Pons (tissue), 1 donor: Measurements from ENCODE around the gene MAP3K14.
"Not testable (repeated sequence)": the region's sequence is repeated elsewhere in the genome, so short reads cannot be mapped to it uniquely, and the experiment has no call there.

Experiments
- DNase-seq: peaks from one replicate; pipeline ENCODE4 v3.0.0-alpha.2; 2016; ENCODE audit warnings: low spot score

MAP3K14 gene

DNA sequence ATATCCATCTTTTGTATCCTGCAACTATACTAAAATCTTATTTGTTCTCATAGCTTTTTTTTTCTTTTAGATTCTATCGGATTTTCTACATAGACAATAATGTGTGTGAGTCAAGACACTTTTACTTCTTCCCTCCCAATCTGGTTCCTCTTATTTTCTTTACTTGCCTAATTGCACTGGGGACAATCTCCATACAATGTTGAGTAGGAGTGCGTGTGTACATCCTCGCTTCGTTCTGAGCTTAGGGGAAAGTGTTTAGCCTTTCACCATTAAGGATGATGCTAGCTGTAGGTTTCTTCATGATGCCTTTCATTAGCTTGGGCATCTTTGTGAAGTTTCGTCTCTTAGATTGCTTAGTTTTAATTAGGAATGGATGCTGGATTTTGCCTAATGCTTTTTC, 57.8 kb downstream of the MAP3K14 start:
- DNase-seq, result no peak

DNA sequence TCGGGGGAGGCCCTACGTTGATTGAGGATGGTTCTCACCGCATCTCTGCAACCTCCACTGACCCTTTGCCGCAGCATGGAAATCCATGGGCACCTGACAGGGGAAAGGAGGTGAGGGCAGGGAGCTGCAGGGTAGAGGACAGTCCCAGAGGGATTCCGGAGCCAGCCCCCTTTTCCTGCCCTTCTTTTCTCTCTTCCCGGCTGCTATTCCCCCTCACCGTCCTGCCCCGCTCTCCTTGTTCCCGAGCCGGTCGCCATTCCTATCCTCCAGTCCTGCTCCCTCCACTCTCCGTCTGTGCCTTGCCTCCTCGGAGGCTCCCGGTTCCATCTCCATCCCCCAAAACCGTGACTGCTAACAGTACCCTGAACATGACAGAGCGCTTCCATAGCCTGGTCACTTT, 59.7 kb downstream of the MAP3K14 start:
- DNase-seq, result no peak

DNA sequence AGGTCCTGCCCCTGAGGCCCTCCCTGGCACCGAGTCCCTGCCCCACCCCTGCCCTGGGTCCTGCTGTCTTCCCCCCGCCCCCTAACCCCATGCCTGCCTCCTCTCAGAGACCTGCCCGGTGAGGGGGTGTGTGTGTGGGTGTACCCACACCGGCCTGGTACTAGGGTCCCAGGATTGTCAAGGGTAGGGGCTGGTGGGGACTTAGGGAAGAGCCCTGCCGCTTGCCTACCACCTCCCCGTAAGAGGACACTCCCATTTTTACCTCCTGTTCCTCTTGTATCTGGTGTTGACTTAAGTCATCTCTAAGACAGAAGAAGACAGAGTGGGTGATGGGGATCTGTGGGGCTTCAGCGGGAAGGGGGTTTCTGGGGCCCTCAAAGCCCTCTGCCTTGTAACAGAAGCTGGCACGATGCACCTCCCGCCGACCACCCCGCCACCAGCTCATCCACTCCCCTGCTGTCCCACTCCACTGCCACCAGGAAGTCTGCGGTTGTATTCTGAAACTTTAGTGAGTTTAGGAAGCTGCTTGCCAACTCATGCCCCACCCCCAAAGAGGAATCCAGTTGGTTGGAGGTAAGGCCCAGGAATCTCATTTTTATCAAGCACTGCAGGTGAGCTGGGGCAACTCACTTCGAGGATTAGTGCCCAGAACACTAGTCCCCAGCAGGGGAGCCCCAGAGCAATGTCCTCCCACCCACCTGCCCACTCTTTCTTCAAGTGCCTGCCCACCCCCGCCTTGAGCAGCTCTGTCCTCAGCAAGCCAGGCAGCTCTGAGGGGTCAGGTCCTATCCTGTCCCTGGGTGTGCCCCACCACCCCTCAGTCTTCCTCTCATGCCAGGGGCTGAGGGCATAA, 60.5 kb downstream of the MAP3K14 start:
- no peak for DNase-seq

DNA sequence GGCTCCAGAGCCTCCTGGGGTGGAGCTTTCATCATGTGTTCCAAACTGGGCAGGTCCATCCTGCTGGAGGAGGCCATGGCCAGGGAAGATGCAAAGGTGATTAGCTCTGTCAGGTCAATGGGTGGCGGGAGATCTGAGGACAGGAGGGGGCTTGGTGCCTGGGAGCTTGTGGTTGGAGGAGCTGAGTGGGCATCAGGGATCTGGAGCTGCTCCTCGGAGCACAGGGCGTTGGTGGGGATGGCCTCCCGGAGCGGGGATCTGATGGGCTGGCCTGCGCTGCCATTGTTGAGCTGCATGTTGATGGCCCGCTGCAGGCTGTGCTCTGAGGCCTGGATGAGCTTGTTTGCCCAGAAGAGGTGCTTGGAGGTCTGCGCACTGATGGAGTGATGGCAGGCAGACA, 61.5 kb downstream of the MAP3K14 start:
- no peak for DNase-seq

DNA sequence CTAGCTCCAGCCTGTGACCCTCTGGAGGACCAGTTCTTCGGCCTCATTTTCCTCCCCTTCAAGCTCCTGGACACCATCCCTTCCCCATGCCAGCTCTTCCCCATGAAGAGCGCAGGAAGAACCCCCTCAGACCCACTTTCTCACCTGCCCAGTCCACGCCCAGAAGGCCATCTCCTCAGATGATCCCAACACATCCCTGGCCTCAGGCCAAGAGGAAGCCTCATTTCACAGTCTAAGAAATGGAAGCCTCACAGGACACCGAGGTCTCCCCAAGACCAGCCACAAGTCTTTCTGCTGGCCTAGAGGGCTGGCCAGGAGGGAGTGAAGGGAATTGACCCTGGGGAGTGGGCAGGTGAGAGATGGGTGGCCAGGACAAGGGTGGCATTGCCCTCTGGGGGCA, 62.9 kb downstream of the MAP3K14 start:
- no peak for DNase-seq

DNA sequence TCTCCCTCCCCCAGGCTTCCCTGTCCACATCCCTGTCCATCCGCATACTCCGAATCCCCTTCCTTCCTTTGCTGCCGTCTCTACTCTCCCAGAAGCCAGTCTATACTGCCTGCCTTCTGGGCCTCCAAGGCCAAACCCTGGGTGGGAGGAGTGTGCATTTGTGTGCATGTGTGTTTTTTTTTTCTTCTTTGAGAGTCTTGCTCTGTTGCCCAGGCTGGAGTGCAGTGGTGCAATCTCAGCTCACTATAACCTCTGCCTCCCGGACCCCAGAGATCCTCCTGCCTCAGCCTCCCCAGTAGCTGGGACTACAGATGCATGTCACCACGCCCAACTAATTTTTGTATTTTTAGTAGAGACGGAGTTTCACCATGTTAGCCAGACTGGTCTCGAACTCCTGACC, 63.6 kb downstream of the MAP3K14 start:
- DNase-seq, result not testable (repeated sequence)

DNA sequence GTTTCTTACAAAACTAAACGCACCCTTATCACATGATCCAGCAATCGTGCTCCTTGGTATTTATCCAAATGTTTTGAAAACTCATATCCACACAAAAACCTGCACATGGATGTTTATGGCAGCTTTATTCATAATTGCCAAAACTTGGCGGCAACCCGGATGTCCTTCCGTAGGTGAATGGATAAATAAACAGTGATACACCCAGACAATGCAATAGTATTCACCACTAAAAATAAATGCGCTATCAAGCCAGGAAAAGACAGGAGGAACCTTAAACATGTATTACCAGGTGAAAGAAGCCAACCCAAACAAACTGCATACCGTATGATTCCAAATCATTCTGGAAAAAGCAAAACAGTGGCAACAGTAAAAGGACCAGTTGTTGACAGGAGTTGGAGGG, 64.9 kb downstream of the MAP3K14 start:
- DNase-seq, result no peak

DNA sequence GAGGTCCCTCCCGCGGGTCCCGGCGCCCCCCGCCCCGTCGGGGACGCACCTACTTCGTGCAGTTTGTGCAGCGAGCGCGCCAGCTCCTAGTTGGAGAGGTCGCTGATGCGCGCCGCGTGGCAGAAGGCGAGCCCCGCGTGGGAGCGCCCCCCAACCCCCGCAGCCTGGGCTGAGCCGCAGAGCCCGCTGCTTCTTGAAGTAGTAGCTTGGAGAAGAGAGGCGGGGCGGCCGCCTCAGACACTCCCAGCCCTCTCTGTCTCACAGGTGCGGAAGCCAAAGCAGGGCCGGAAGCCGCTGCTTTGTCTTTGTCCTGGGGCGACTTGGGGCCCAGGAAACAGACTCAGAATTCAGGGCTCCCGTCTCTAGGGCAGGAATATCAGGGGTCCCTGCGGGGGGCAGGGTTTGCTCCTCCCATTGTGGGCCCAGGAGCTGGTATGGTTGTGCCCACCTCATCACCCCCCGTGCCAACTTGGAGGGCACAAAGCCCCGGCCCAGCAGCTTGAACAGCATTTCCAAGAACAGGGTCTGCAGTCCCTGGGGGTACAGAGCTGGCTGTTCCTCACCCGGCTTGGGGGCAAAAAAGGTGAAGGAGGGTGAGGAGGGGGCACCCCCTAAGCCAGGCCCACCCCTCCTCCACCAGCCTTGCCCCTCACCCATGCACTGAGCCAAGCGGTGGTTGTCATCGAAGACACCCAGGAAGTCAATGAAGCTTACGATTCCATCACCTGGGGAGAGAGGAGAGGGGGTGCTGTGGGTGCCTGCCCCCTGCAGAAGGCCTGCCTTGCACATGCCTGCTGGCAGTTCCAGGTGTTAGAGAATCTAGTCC, 68.5 kb downstream of the MAP3K14 start:
- DNase-seq, result no peak

DNA sequence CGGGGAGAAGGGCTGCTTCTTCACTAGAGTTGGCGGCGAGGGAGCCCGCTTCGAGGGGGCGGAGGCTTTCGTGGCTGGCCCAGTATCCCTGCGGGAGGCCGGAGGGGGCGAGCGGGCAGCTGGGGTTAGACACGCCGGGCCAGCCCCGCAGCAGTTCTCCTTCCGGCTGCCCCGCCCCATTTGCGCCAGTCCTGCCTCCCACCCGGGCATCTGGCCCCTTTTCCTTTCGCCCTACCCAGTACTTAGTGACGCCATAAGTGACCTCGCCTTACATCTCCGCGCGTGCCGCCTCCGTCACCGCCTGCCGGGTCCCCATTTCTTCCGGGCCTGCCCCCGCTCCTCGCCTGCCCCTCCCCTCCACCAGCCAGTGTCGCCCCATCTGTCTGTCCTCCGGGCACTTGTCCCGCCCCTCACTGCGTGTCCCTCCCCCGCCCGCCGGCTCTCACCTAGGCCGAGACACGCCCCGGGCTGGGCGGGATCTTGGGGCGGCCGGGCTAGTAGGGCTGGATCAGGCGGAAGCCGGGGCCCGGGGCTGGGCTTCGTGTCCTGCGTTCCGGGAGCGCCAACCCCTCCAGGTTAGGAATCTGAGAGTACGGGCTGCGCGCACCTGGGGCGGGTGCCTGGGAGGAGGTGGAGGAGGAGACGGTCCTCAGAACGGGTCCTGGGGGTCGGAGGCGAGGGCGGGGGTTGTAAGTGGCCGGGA, 69.2 kb downstream of the MAP3K14 start:
- no peak for DNase-seq

DNA sequence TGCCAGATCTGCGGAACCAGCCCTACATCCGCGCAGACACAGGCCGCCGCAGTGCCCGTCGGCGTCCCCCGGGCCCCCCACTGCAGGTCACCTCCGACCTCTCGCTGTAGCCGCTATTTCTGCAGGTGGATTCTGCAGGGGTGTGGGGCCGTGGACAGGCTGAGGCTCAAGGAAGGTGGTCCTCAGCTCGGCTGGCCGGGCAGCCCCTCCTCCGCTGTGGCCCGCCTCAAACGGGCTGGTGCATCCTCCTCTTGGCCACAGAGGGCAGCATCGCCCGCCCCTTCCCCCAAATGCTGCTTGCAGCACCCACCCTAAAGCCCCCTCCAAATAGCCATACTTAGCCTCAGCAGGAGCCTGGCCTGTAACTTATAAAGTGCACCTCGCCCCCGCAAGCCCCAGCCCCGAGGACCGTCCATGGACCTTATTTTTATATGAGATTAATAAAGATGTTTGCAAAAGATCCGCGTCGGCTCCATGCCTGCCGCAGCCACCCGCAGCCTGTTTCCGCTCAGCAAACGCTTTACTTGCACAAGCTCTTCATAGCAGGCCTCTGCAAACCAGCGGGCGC, 69.9 kb downstream of the MAP3K14 start:
- DNase-seq, result no peak

DNA sequence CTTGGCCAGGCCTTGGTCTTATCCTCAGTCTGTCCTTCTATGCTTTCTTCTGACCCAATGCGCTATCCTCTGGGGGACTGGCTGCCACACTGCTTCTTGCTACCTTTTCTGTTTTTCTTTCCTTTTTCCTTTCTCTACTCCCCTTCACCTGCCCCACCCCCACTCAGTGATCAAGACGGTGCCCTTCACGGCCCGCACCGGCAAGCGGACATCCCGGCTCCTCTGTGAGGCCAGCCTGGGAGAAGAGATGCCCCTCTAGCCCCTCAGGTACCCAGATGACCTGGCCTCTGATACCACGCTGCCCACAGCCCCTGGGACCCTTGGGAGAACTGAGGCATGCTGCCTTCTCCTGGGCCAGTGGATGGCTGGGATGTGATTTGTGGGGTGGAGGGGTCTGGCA, 70.5 kb downstream of the MAP3K14 start:
- DNase-seq, result no peak

DNA sequence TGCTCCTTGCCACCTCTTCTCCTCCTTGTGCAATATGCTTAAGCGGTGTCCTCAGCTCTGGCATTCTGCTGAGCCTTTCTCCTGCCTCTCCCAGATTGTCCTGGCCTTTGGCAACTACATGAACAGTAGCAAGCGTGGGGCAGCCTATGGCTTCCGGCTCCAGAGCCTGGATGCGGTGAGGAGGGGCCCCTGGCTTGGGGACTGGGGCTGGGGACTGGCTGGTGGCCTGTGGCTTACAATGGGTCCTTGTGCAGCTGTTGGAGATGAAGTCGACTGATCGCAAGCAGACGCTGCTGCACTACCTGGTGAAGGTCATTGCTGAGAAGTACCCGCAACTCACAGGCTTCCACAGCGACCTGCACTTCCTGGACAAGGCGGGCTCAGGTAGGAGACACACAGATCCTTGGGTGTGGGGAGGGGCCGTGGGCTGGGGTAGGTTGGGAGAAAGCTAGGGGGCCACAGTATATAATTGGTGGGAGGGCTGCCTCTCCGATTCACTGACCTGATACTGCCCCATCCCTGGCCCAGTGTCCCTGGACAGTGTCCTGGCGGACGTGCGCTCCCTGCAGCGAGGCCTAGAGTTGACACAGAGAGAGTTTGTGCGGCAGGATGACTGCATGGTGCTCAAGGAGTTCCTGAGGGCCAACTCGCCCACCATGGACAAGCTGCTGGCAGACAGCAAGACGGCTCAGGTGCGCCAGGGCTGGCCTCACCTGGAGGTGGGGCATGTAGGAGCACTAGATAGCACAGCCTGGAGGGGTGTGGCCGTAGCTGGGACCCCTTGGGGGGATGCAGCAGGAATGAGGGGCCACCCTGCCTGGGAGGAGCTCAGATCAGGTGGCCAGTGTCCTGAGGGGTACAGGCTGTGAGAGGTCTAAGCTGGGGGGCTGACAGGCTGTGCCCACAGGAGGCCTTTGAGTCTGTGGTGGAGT, 71.8 kb downstream of the MAP3K14 start:
- no peak for DNase-seq

DNA sequence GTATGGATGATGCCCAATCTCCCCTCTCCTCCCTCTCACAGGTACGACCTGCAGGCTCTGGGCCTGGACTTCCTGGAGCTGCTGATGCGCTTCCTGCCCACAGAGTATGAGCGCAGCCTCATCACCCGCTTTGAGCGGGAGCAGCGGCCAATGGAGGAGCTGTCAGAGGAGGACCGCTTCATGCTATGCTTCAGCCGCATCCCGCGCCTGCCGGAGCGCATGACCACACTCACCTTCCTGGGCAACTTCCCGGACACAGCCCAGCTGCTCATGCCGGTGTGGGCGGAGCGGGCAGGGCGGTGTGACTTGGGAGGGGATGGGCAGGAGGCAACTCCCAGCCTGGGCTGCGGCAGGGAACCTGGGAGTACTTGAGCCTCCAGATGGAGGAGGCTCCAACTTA, 73.1 kb downstream of the MAP3K14 start:
- no peak for DNase-seq

DNA sequence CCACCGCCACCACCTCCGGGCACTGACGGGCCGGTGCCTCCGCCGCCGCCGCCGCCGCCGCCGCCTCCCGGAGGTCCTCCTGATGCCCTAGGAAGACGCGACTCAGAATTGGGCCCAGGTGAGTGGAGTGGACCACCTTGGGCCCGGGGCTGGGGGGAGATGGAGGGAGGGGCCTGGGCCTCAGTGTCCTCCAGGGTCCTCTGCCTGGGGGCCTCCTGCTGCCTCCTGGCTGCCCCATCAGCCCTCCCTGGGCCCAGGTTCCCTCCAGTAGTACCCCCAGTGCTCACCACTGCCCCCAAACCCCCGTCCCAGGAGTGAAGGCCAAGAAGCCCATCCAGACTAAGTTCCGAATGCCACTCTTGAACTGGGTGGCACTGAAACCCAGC, 74.8 kb downstream of the MAP3K14 start:
- DNase-seq, result no peak

DNA sequence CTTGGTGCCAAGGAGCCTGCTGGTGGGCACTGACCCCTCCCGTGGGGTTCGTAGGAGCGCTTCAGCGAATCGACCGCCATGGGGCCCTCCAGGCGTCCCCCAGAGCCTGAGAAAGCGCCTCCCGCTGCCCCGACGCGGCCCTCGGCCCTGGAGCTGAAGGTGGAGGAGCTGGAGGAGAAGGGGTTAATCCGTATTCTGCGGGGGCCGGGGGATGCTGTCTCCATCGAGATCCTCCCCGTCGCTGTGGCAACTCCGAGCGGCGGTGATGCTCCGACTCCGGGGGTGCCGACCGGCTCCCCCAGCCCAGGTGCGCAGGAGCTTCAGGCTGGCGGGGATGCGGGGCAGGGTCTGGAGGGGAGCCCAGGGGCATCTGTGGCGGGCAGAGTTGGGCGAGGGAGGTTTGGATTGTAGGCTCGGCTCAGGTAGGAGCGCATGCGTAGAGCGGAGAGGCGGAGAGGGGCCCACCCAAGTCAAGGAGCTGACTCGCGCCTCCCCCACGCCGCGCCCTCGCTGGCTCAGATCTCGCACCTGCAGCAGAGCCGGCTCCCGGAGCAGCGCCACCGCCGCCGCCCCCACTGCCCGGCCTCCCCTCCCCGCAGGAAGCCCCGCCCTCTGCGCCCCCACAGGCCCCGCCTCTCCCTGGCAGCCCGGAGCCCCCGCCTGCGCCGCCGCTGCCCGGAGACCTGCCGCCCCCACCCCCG, 75.3 kb downstream of the MAP3K14 start:
- no peak for DNase-seq

DNA sequence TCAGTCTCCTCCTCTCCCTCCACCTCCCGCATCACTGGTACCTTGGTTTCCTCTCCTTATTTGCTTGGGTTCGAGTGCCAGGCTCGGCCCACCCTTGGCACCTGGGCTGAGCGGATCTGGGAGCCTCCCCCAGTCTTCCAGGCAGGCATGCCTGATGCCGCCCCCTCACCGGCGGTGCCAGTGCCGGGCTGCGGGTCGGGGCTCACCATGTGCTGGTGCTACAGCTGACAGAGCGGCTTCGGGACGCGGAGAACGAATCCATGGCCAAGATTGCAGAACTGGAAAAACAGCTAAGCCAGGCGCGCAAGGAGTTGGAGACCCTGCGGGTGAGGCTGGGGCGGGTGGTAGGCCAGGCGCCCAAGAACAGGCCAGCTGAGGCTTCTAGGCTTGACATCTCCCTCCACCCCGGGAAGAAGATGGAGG, 75.9 kb downstream of the MAP3K14 start:
- DNase-seq, result no peak

DNA sequence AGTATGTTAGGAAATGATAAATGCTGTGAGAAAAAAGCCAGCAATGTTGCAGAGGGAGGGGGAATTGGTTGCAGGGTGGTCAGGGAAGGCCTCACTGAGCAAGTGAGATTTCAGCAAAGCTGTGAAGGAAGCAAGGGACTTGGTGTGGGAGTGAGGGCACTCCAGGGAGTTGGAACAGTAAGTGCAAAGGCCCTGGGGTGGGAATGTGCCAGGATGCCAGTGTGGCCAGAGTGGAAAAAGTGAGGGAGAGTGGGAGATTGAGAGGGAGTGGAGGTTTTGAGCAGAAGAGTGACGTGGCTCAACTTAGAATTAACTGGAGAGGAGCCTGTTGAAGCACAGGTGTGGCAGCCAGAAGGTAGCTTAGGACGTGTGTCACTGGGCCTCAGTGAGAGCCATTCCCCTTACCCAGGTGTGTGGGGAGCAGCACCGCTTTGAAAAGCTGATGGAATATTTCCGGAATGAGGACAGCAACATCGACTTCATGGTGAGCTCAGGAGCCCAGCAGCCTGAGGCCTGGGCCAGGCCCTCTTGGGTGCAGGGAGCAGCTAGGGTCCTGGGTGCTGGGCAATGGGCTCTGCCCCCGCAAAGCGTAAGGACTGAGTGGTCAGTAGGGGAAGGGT, 78.6 kb downstream of the MAP3K14 start:
- no peak for DNase-seq

DNA sequence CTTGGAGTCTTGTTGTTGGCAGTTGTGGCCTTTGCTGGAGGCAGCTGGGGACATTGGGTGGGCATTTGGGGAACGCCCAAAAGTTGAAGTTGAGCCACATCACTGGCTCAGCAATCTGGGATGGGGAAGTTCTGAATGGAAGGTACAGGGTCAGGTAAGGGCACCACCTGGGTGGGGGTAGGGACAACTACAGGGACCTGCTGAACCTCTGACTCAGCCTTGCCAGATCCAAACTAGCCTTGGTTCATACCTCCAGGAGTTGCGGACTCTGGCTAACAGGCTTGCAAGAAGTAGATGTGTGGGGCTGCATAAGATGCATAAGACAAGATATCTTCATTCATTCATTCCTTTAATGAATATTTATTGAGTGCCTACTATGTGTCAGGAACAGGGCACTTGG, 79.1 kb downstream of the MAP3K14 start:
- no peak for DNase-seq

DNA sequence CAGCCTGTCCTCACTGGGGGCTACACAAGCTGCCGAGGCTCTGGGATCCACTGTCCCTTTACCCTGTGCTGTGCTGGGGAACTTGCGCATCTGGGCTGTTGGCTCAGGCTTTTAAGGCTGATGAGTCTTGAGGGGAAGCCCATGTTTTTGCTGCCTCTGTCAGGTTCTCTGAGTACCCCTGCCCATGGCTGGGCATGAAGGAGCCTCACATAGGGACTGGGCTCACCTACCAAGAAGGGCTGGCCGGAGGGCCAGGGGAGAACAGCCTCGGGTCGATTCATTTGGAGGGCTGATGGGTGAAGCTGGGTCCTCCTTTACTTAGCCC, 80.6 kb downstream of the MAP3K14 start:
- DNase-seq, result no peak
